ENCODE data around the gene STRIT1. TPM values are rescaled to one million over a fixed set of nuclear protein-coding genes. Genes with fewer than 3 reads are reported as not detected.

STRIT1 gene
- total RNA-seq, 4 donors from 2014 or later = not detected

DNA sequence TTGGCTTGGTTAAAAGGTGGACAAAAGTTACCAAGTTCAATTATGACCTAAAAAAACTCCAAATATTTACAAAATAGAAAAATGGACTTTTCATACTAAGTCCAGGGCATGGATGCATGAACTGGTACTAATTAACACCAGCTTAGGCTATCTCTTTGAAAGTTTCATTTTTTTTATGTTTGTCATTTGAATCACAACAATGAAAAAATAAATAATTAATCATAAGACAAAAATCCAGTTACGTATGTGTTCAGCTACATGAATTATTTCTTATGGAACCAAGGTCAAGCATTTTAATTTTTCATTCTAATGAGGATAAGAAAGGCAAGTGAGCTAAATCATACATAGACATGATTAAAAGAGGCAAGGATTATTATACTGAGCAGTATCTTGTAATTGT is 23.7 kb upstream of the STRIT1 start:
- H3K4me3 ChIP-seq = no peak overlapping the region
- intact Hi-C loops (cut with DNase I) = no loop called here
- H3K9me3 ChIP-seq = no peaks in the 10 kb centered on the region
- no peak for DNase-seq
- H3K27ac ChIP-seq = no peak overlapping the region
- WGBS, 2 donors = 32 to 36% methylated on average over 1 of the region's 1 CpG
- H3K27me3 ChIP-seq = no peaks in the 10 kb centered on the region
- no peak for TF ChIP-seq POLR2A (IDR thresholded peaks at IDR 0.05)
- TF ChIP-seq, protein P1, sequence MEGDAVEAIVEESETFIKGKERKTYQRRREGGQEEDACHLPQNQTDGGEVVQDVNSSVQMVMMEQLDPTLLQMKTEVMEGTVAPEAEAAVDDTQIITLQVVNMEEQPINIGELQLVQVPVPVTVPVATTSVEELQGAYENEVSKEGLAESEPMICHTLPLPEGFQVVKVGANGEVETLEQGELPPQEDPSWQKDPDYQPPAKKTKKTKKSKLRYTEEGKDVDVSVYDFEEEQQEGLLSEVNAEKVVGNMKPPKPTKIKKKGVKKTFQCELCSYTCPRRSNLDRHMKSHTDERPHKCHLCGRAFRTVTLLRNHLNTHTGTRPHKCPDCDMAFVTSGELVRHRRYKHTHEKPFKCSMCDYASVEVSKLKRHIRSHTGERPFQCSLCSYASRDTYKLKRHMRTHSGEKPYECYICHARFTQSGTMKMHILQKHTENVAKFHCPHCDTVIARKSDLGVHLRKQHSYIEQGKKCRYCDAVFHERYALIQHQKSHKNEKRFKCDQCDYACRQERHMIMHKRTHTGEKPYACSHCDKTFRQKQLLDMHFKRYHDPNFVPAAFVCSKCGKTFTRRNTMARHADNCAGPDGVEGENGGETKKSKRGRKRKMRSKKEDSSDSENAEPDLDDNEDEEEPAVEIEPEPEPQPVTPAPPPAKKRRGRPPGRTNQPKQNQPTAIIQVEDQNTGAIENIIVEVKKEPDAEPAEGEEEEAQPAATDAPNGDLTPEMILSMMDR (IDR thresholded peaks at IDR 0.05) = no peak
- H3K4me1 ChIP-seq = no peaks in the 10 kb centered on the region
- H3K36me3 ChIP-seq = no peaks in the 10 kb centered on the region

DNA sequence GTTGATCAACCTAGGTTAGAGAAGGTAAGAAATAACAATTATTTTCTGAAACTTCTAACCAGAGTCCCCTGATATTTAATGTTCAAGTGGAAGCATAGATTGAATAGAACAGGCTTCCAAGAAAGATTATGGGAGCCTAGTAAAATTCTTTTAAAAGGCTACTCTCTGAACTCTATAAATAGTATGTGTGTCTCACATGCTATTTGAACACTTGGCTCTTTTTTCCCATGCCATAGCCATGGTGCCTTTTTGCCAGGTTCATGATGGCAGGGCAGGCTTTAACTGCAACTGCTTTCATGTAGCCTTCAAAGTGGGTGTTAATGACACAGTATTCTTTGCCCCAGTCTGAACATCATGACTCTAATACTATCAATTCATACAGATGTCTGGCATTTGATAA is 22.9 kb upstream of the STRIT1 start:
- no peaks in the 10 kb centered on the region for H3K27me3 ChIP-seq

DNA sequence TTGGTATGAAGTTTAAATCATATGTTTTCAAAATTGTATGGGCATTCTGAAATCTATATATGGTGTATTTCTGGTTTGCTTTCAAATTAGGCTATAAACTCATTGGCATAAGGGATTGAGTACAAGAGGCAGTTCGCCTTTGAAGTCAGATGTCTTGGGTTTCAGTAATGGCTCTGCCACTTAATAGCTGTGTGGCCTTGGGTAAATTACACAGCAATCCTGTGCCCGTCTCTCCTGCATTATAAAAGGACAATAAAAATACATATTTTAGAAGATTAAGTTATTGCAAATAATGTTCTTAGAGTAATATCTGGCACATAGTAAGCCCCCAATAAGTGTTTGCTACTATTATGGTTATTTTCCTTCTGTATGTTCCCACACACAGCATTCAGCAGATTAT is 20.4 kb upstream of the STRIT1 start:
- no peak for TF ChIP-seq POLR2A (IDR thresholded peaks at IDR 0.05)
- TF ChIP-seq, protein P1 (IDR thresholded peaks at IDR 0.05) = no peak
- 82 to 91% methylated on average over 2 of the region's 2 CpGs for WGBS, 2 donors
- H3K4me3 ChIP-seq = no peak overlapping the region
- H3K27ac ChIP-seq = no peak overlapping the region
- DNase-seq = no peak
- no peaks in the 10 kb centered on the region for H3K4me1 ChIP-seq
- H3K36me3 ChIP-seq = no peaks in the 10 kb centered on the region
- intact Hi-C loops (cut with DNase I) = no loop called here
- no peaks in the 10 kb centered on the region for H3K9me3 ChIP-seq
- no peaks in the 10 kb centered on the region for H3K27me3 ChIP-seq

More for the DNA sequence above, 22.9 kb upstream of the STRIT1 start:
- Histone ChIP-seq H3K4me1 (no peaks in the 10 kb centered on the region), H3K27ac (no peak overlapping the region), H3K4me3 (no peak overlapping the region), H3K36me3 (no peaks in the 10 kb centered on the region), H3K9me3 (no peaks in the 10 kb centered on the region)
- no peak for TF ChIP-seq POLR2A (IDR thresholded peaks at IDR 0.05)
- TF ChIP-seq, protein P1 (IDR thresholded peaks at IDR 0.05) = no peak
- intact Hi-C loops (cut with DNase I) = no loop called here
- DNase-seq = no peak

DNA sequence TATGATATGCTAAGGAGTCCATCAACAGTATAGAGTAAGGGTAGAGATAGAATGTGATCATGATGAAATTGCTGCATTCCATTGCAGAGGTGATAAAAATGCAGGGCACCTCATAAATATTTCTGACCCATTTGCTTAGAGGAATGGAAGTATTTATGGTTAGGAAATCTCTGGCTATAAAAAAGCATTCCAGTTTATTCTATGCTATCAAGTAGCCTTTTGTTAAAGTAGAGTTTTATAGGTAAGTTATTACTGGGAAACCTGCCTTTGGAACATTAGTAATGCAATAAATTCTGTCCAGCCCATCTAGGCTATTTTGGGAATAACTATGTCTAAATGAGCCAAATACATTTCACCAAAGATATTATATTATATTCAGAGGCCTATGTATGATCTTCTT is 19.8 kb upstream of the STRIT1 start:
- Histone ChIP-seq H3K27ac (no peak overlapping the region), H3K9me3 (no peaks in the 10 kb centered on the region), H3K4me3 (no peak overlapping the region), H3K36me3 (no peaks in the 10 kb centered on the region), H3K27me3 (no peaks in the 10 kb centered on the region), H3K4me1 (no peaks in the 10 kb centered on the region)
- TF ChIP-seq POLR2A (IDR thresholded peaks at IDR 0.05) = no peak
- TF ChIP-seq, protein P1 (IDR thresholded peaks at IDR 0.05) = no peak
- no peak for DNase-seq
- intact Hi-C loops (cut with DNase I) = no loop called here

DNA sequence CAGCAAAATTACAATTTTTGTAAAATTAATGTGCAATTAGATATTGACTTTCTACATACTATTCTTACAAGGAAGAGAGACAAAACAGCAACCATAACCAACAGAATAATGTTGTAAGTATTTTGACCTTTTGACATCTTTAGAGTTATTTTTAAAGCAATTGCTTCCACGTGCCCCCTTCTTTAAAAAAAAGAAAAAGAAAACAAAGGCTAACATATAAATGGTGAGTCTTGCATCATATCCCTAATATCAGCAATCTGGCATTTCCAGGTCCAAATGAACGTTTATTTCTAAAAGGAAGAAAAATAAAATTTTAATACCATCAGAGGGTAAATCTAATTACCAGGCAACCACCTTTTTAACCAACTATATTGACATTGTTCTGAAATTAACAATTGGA is 19.3 kb upstream of the STRIT1 start:
- WGBS, 2 donors = 41 to 47% methylated on average over 2 of the region's 2 CpGs
- H3K9me3 ChIP-seq = no peaks in the 10 kb centered on the region

More for the DNA sequence above, 19.3 kb upstream of the STRIT1 start:
- H3K4me1 ChIP-seq = no peaks in the 10 kb centered on the region
- intact Hi-C loops (cut with DNase I) = no loop called here
- no peak overlapping the region for H3K4me3 ChIP-seq
- no peaks in the 10 kb centered on the region for H3K27me3 ChIP-seq
- TF ChIP-seq POLR2A (IDR thresholded peaks at IDR 0.05) = no peak
- TF ChIP-seq, protein P1 (IDR thresholded peaks at IDR 0.05) = no peak
- no peaks in the 10 kb centered on the region for H3K36me3 ChIP-seq
- H3K27ac ChIP-seq = no peak overlapping the region
- DNase-seq = no peak

Measured in esophagus squamous epithelium (tissue), 5 donors.